A673 (cell line): ENCODE results near the gene TPP1. TPM values are rescaled to one million over a fixed set of nuclear protein-coding genes. Genes with fewer than 3 reads are reported as not detected.
A peak's percentile ranks its signal among the peaks of the same experiment; 100 is the strongest.

Source experiments
- BruUV-seq: library from RNA; stranded (reverse); fragments of 400-500 nt; replicated peaks from 2 replicates; lab custom pipeline; 2021; lab: Mats Ljungman, UMichigan
- CTCF ChIA-PET: fragments of 300-600 bp; sonication (Branson Sonifier 250); formaldehyde crosslinking; loops from one replicate; lab custom pipeline; 2022; ENCODE audit warnings: antibody characterized with exemption; lab: Charles Lee
- POLR2A ChIA-PET: fragments of 300-600 bp; sonication (Branson Sonifier 250); formaldehyde crosslinking; loops from one replicate; lab custom pipeline; 2022; ENCODE audit warnings: antibody characterized with exemption; ENCODE audit not compliant: low non-redundant PET; lab: Charles Lee
- DNase-seq: peaks from one replicate; pipeline ENCODE4 v3.0.0-alpha.2; 2015; ENCODE audit warnings: low spot score
- H3K27ac ChIP-seq: fragments of 200-600 bp; sonication (generic); 2 replicates; pipeline ENCODE4 v1.5.1; 2016; ENCODE audit warnings: mixed run types, low read depth, mild to moderate bottlenecking, mixed read lengths, antibody characterized with exemption, low read length; ENCODE audit not compliant: poor library complexity, severe bottlenecking
- H3K27me3 ChIP-seq: fragments of 200-600 bp; sonication (generic); replicated peaks from 2 replicates; pipeline ENCODE4 v1.6.1; 2017; ENCODE audit warnings: mixed run types, low read depth, mild to moderate bottlenecking, mixed read lengths, antibody characterized with exemption, low read length; ENCODE audit not compliant: insufficient read depth, poor library complexity
- H3K36me3 ChIP-seq: fragments of 200-600 bp; sonication (generic); 2 replicates; pipeline ENCODE4 v1.6.1; 2016; ENCODE audit warnings: mixed run types, mild to moderate bottlenecking, mixed read lengths, antibody characterized with exemption, low read length; ENCODE audit not compliant: insufficient read depth, poor library complexity, severe bottlenecking
- H3K4me1 ChIP-seq: fragments of 200-600 bp; sonication (generic); 2 replicates; pipeline ENCODE4 v1.6.1; 2017; ENCODE audit warnings: mixed run types, mild to moderate bottlenecking, mixed read lengths, antibody characterized with exemption, low read length; ENCODE audit not compliant: insufficient read depth, poor library complexity, severe bottlenecking
- H3K4me3 ChIP-seq: fragments of 200-600 bp; sonication (generic); 2 replicates; pipeline ENCODE4 v1.5.1; 2016; ENCODE audit warnings: low read depth, mixed run types, mild to moderate bottlenecking, mixed read lengths, low read length; ENCODE audit not compliant: poor library complexity, severe bottlenecking
- H3K9me3 ChIP-seq: fragments of 200-600 bp; sonication (generic); 2 replicates; pipeline ENCODE4 v1.6.1; 2016; ENCODE audit warnings: mixed run types, low read depth, mild to moderate bottlenecking, mixed read lengths, antibody characterized with exemption, low read length; ENCODE audit not compliant: poor library complexity, severe bottlenecking
- EZH2 ChIP-seq: fragments of 200-600 bp; sonication (generic); IDR thresholded peaks from 2 replicates; pipeline ENCODE4 v1.6.1; 2017; ENCODE audit warnings: borderline replicate concordance, low read depth, mild to moderate bottlenecking, mixed read lengths, antibody characterized with exemption, low read length; ENCODE audit not compliant: poor library complexity, severe bottlenecking
- intact Hi-C: fragments of 100-400 bp; cut with micrococcal nuclease; formaldehyde crosslinking; loops from one replicate; pipeline ENCODE4 v1.10.0; 2022; ENCODE audit not compliant: unreplicated experiment
- total RNA-seq: library from RNA; stranded (reverse); gene quantifications from 2 replicates; pipeline ENCODE4 v1.2.3, GENCODE V29; 2021
- TF ChIP-seq, protein P1 (sequence below): fragments of 300-800, 200-600 bp; sonication (generic); conservative IDR thresholded peaks from 2 replicates; pipeline ENCODE4 v1.5.1; 2017; ENCODE audit warnings: low read depth, mild to moderate bottlenecking, antibody characterized with exemption, low read length, moderate library complexity, mixed read lengths

The TPP1 gene
- total RNA-seq, 1 experiment from 2014 or later = 53.0 TPM

DNA sequence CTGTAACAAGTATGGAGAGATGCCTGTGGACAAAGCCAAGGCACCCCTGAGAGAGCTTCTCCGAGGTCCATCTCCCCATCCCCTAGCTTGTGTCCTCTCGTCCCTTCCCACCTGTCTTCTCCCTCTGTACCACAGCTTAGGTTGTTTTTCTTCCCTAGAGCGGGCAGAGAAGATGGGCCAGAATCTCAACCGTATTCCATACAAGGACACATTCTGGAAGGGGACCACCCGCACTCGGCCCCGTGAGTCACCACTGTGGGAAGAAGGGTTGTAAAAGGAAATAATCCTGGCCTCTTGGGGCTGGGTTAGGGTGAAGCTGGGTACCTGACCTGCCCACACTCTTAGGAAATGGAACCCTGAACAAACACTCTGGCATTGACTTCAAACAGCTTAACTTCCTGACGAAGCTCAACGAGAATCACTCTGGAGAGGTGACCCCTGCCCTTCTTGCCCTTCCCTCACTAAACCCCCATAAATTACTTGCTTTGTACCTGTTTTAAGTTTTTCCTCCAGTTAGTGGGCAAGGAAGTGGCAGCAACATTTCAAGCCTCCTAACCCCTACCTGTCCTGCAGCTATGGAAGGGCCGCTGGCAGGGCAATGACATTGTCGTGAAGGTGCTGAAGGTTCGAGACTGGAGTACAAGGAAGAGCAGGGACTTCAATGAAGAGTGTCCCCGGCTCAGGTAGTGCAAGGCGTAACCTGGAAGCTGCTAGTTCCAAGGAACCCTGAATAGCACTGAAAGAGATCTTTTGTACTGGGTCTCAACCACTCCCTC lies 10.3 kb downstream of the TPP1 start:
- H3K36me3 ChIP-seq = peaks cover 36% of the 10 kb centered on the region
- H3K9me3 ChIP-seq = no peaks in the 10 kb centered on the region
- TF ChIP-seq EZH2 = no peak
- TF ChIP-seq, protein P1, sequence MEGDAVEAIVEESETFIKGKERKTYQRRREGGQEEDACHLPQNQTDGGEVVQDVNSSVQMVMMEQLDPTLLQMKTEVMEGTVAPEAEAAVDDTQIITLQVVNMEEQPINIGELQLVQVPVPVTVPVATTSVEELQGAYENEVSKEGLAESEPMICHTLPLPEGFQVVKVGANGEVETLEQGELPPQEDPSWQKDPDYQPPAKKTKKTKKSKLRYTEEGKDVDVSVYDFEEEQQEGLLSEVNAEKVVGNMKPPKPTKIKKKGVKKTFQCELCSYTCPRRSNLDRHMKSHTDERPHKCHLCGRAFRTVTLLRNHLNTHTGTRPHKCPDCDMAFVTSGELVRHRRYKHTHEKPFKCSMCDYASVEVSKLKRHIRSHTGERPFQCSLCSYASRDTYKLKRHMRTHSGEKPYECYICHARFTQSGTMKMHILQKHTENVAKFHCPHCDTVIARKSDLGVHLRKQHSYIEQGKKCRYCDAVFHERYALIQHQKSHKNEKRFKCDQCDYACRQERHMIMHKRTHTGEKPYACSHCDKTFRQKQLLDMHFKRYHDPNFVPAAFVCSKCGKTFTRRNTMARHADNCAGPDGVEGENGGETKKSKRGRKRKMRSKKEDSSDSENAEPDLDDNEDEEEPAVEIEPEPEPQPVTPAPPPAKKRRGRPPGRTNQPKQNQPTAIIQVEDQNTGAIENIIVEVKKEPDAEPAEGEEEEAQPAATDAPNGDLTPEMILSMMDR = no peak
- BruUV-seq = no TSS peak
- no peak overlapping the region for H3K27ac ChIP-seq
- H3K4me1 ChIP-seq = peaks cover 14% of the 10 kb centered on the region
- ChIA-PET POLR2A (no interaction called here), CTCF (no interaction called here)
- H3K4me3 ChIP-seq = no peak overlapping the region
- intact Hi-C loops = loop anchor here (5.0 kb wide), 1 partner anchor 127 kb away; the partner anchor contains the start of genes ARFIP2 and TIMM10B
- DNase-seq = no peak
- H3K27me3 ChIP-seq = no peaks in the 10 kb centered on the region

DNA sequence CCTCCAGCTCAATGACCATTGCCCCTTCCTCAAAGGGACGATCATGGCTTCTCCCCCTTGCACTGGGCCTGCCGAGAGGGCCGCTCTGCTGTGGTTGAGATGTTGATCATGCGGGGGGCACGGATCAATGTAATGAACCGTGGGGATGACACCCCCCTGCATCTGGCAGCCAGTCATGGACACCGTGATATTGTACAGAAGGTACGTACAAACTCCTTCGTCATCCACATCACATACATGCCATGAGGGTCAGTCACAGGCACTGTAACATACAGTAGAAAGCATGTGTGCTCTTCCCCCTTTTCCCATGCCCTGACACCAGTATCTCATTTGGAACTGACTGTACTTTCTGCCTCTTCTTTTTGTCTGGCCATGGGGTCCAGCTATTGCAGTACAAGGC lies 11.2 kb downstream of the TPP1 start:
- intact Hi-C loops = loop anchor here (5.0 kb wide), 1 partner anchor 126 kb away; the partner anchor contains the start of genes ARFIP2 and TIMM10B
- ChIA-PET CTCF (no interaction called here), POLR2A (no interaction called here)
- peaks cover 36% of the 10 kb centered on the region for H3K36me3 ChIP-seq
- TF ChIP-seq, protein P1 = no peak
- TF ChIP-seq EZH2 = no peak
- H3K4me3 ChIP-seq = no peak overlapping the region
- BruUV-seq = no TSS peak
- no peaks in the 10 kb centered on the region for H3K27me3 ChIP-seq
- no peaks in the 10 kb centered on the region for H3K9me3 ChIP-seq
- H3K4me1 ChIP-seq = peaks cover 14% of the 10 kb centered on the region
- H3K27ac ChIP-seq = no peak overlapping the region
- no peak for DNase-seq

DNA sequence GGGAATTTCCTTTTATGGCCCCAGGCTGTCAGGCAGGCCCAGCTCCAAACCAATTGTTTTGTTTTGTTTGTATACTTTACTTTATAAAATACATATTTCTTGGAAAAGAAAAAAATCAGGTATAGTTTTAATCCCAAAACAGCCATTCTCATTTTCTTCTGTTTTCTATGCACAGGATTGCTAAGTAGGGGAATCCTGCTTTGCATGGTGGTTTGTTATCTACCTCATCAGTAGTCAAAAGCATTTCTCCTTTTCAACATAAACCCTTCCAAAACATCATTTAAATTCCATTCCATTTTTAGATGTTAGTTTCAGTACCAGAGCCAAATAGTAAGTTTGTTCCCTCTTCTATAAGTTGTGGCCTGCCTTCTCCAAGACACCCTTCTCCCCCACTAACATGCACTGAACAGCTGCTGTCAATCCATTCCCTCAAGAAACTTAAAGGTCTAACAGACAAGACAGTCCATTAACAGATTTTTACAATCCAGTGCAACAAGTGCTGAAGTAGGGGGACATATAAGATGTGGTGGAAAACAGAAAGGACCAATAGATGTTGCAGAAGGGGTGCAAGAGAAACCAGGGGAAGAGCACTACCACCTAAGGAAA lies 11.9 kb downstream of the TPP1 start:
- no peak for DNase-seq
- peak overlapping the region; percentile 74 for H3K27ac ChIP-seq
- CTCF ChIA-PET = no interaction called here
- no TSS peak for BruUV-seq
- POLR2A ChIA-PET = no interaction called here
- intact Hi-C loops = loop anchor here (5.0 kb wide), 1 partner anchor 125 kb away; the partner anchor contains the start of genes ARFIP2 and TIMM10B
- H3K4me1 ChIP-seq = peaks cover 14% of the 10 kb centered on the region
- H3K27me3 ChIP-seq = no peaks in the 10 kb centered on the region
- no peak overlapping the region for H3K4me3 ChIP-seq
- no peaks in the 10 kb centered on the region for H3K9me3 ChIP-seq
- TF ChIP-seq, protein P1 = no peak
- H3K36me3 ChIP-seq = peaks cover 36% of the 10 kb centered on the region
